ENCODE data around the gene ADAMTS16. TPM values are rescaled to one million over a fixed set of nuclear protein-coding genes. Genes with fewer than 3 reads are reported as not detected.

The ADAMTS16 gene
- total RNA-seq, 1 donor from 2014 or later = 4.1 TPM

- peaks cover 16% of the 10 kb centered on the region for H3F3A ChIP-seq (ENCODE audit: low read depth)
- no peak for DNase-seq (ENCODE audit: low spot score)
- H3K27me3 ChIP-seq = peaks cover 30% of the 10 kb centered on the region
- no peak overlapping the region for H3K27ac ChIP-seq
- peaks cover 41% of the 10 kb centered on the region for H3K4me1 ChIP-seq
- no peaks in the 10 kb centered on the region for H3K9me3 ChIP-seq (ENCODE audit: low read depth)
- H3K4me3 ChIP-seq = no peak overlapping the region
- no peak overlapping the region for H3K4me3 Mint-ChIP-seq
- no peak overlapping the region for H2AFZ ChIP-seq (replicated peaks)
- H3K27me3 Mint-ChIP-seq (ENCODE audit: insufficient read depth, low read depth) = peaks cover 2% of the 10 kb centered on the region
- no peaks in the 10 kb centered on the region for H3K36me3 ChIP-seq
- H3K36me3 Mint-ChIP-seq = peaks cover 2% of the 10 kb centered on the region
- peaks cover 9% of the 10 kb centered on the region for H4K20me1 ChIP-seq (ENCODE audit: low read depth)
- H3K9ac ChIP-seq = no peak overlapping the region
- H3K4me2 ChIP-seq = no peak overlapping the region
- H3K4me1 Mint-ChIP-seq = peaks cover 34% of the 10 kb centered on the region
- peaks cover 7% of the 10 kb centered on the region for H3K9me3 Mint-ChIP-seq
- TF ChIP-seq, protein P1, sequence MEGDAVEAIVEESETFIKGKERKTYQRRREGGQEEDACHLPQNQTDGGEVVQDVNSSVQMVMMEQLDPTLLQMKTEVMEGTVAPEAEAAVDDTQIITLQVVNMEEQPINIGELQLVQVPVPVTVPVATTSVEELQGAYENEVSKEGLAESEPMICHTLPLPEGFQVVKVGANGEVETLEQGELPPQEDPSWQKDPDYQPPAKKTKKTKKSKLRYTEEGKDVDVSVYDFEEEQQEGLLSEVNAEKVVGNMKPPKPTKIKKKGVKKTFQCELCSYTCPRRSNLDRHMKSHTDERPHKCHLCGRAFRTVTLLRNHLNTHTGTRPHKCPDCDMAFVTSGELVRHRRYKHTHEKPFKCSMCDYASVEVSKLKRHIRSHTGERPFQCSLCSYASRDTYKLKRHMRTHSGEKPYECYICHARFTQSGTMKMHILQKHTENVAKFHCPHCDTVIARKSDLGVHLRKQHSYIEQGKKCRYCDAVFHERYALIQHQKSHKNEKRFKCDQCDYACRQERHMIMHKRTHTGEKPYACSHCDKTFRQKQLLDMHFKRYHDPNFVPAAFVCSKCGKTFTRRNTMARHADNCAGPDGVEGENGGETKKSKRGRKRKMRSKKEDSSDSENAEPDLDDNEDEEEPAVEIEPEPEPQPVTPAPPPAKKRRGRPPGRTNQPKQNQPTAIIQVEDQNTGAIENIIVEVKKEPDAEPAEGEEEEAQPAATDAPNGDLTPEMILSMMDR (IDR thresholded peaks at IDR 0.05) = no peak
- TF ChIP-seq EZH2phosphoT487 (IDR thresholded peaks at IDR 0.05) (no peak), EZH2 (IDR thresholded peaks at IDR 0.05) (no peak)
- H3K79me2 ChIP-seq (ENCODE audit: low read depth) = no peaks in the 10 kb centered on the region
- no peak overlapping the region for H3K27ac Mint-ChIP-seq
These were observed 38.0 kb downstream of the ADAMTS16 start for GRCh38 chr5:5178136-5178535.

DNA sequence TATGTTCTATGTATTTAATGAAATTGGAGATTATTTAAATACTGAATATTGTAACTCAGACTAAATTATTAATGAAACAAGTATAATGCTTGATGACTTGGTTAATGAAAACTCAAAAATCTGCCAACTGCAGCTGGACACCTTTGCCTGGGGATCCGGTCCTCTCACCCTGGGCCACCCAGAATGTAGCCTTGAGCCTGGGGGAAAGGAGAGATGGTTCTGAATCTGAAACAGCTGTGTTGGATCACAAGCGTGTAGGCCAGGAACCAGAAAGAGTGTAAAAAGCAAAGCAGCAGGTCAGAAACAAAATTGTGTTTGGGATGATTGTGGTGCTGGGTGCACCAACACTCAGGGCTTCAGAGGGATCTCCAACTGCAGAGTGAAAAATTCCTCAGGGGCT is 38.5 kb downstream of the ADAMTS16 start:
- Mint-ChIP-seq H3K4me1 (peaks cover 38% of the 10 kb centered on the region), H3K27ac (no peak overlapping the region), H3K36me3 (peaks cover 2% of the 10 kb centered on the region), H3K4me3 (no peak overlapping the region), H3K9me3 (peaks cover 5% of the 10 kb centered on the region), H3K27me3 (ENCODE audit: insufficient read depth, low read depth) (peaks cover 5% of the 10 kb centered on the region)
- TF ChIP-seq EZH2phosphoT487 (IDR thresholded peaks at IDR 0.05) (no peak), EZH2 (IDR thresholded peaks at IDR 0.05) (no peak)
- TF ChIP-seq, protein P1 (IDR thresholded peaks at IDR 0.05) = no peak
- DNase-seq (ENCODE audit: low spot score) = no peak
- Histone ChIP-seq H3K9me3 (ENCODE audit: low read depth) (no peaks in the 10 kb centered on the region), H4K20me1 (ENCODE audit: low read depth) (peaks cover 11% of the 10 kb centered on the region), H3K4me3 (no peak overlapping the region), H3K9ac (no peak overlapping the region), H3K79me2 (ENCODE audit: low read depth) (no peaks in the 10 kb centered on the region), H3K36me3 (no peaks in the 10 kb centered on the region), H3F3A (ENCODE audit: low read depth) (peaks cover 16% of the 10 kb centered on the region), H3K27me3 (peaks cover 35% of the 10 kb centered on the region), H2AFZ (replicated peaks) (no peak overlapping the region), H3K4me2 (no peak overlapping the region), H3K27ac (no peak overlapping the region), H3K4me1 (peaks cover 45% of the 10 kb centered on the region)

GRCh38 chr5:5179079-5179478 is 38.9 kb downstream of the ADAMTS16 start:
- peaks cover 2% of the 10 kb centered on the region for H3K9me3 Mint-ChIP-seq
- H3K4me1 Mint-ChIP-seq = peaks cover 42% of the 10 kb centered on the region
- peaks cover 6% of the 10 kb centered on the region for H3K27me3 Mint-ChIP-seq (ENCODE audit: insufficient read depth, low read depth)
- no peak overlapping the region for H3K27ac Mint-ChIP-seq
- DNase-seq (ENCODE audit: low spot score) = no peak
- H2AFZ ChIP-seq (replicated peaks) = no peak overlapping the region
- H3K9ac ChIP-seq = no peak overlapping the region
- no peaks in the 10 kb centered on the region for H3K79me2 ChIP-seq (ENCODE audit: low read depth)
- peaks cover 11% of the 10 kb centered on the region for H4K20me1 ChIP-seq (ENCODE audit: low read depth)
- peaks cover 45% of the 10 kb centered on the region for H3K4me1 ChIP-seq
- H3K27me3 ChIP-seq = peaks cover 40% of the 10 kb centered on the region
- H3K4me3 Mint-ChIP-seq = no peak overlapping the region
- H3K9me3 ChIP-seq (ENCODE audit: low read depth) = no peaks in the 10 kb centered on the region
- peaks cover 16% of the 10 kb centered on the region for H3F3A ChIP-seq (ENCODE audit: low read depth)
- no peaks in the 10 kb centered on the region for H3K36me3 ChIP-seq
- TF ChIP-seq EZH2phosphoT487 (IDR thresholded peaks at IDR 0.05) = no peak
- TF ChIP-seq EZH2 (IDR thresholded peaks at IDR 0.05) = no peak
- TF ChIP-seq, protein P1 (IDR thresholded peaks at IDR 0.05) = no peak
- H3K4me2 ChIP-seq = peak overlapping the region; percentile 42
- peaks cover 2% of the 10 kb centered on the region for H3K36me3 Mint-ChIP-seq
- no peak overlapping the region for H3K4me3 ChIP-seq
- no peak overlapping the region for H3K27ac ChIP-seq

Data from neural progenitor cell (in vitro differentiated cells).